B cell (primary cell): ENCODE measurements around the gene CBLN4. TPM values are rescaled to one million over a fixed set of nuclear protein-coding genes. Genes with fewer than 3 reads are reported as not detected.

Source experiments
- ATAC-seq: fragments of 200-7000 bp; cut with Tn5 transposase; one replicate; pipeline ENCODE4 v1.10.0; 2021; ENCODE audit warnings: low read depth, mild to moderate bottlenecking, moderate number of reproducible peaks, moderate library complexity
- CTCF ChIA-PET: fragments of 350-600 bp; sonication (Branson Sonifier 250); formaldehyde crosslinking; loops from one replicate; lab custom pipeline; 2021; ENCODE audit warnings: antibody characterized with exemption, inconsistent platforms; lab: Charles Lee
- POLR2A ChIA-PET: fragments of 350-600 bp; sonication (Branson Sonifier 250); formaldehyde crosslinking; loops from one replicate; lab custom pipeline; 2021; ENCODE audit warnings: antibody characterized with exemption; lab: Charles Lee
- DNase-seq: peaks from one replicate; pipeline ENCODE4 v3.0.0; 2013
- H2AFZ ChIP-seq: 2 replicates; pipeline ENCODE4 v1.6.1; 2012; ENCODE audit warnings: mild to moderate bottlenecking, low read depth, low read length; ENCODE audit not compliant: insufficient read depth, poor library complexity, severe bottlenecking
- H3K27ac ChIP-seq, 2 donors: 1 replicate in 1 of 2; 2 replicates in 1 of 2; pipeline ENCODE4 v1.5.1; 2012 to 2013; ENCODE audit warnings: low read length in 2 of 2, mild to moderate bottlenecking in 2 of 2, moderate library complexity in 1 of 2
- H3K27me3 ChIP-seq, 4 experiments: fragments of 200-600 bp in 1 of 4; sonication (generic) in 1 of 4; replicated peaks in 1 of 4; 1 replicate in 2 of 4; 2 replicates in 2 of 4; pipeline versions ENCODE4 v1.6.1 to v1.7.0; 2013 to 2016; ENCODE audit warnings: low read length in 3 of 4, mild to moderate bottlenecking in 2 of 4, mixed read lengths in 1 of 4, moderate library complexity in 1 of 4; ENCODE audit not compliant: insufficient read depth in 4 of 4, control insufficient read depth in 3 of 4; ENCODE audit errors: control extremely low read depth in 1 of 4
- H3K36me3 ChIP-seq, 2 experiments: replicated peaks in 1 of 2; 1 replicate in 1 of 2; 2 replicates in 1 of 2; pipeline versions ENCODE4 v1.6.1 to v1.7.1; 2013; ENCODE audit warnings: low read length in 1 of 2; ENCODE audit not compliant: insufficient read depth in 2 of 2, control insufficient read depth in 1 of 2; ENCODE audit errors: control extremely low read depth in 1 of 2, extremely low read depth in 1 of 2
- H3K4me1 ChIP-seq, 2 donors: fragments of 200-600 bp in 1 of 2; sonication (generic) in 1 of 2; 1 replicate in 1 of 2; 2 replicates in 1 of 2; pipeline versions ENCODE4 v1.5.1 to v1.6.1; 2013 to 2017; ENCODE audit warnings: low read length in 2 of 2; ENCODE audit not compliant: control insufficient read depth in 2 of 2, insufficient read depth in 2 of 2
- H3K4me2 ChIP-seq: replicated peaks from 2 replicates; pipeline ENCODE3; 2012; ENCODE audit warnings: mild to moderate bottlenecking, low read depth, low read length; ENCODE audit not compliant: poor library complexity, severe bottlenecking
- H3K4me3 ChIP-seq, 5 experiments: fragments of 200-600 bp in 1 of 5; sonication (generic) in 1 of 5; 1 replicate in 3 of 5; 2 replicates in 2 of 5; pipeline versions ENCODE4 v1.5.1 to v1.7.0; 2011 to 2016; ENCODE audit warnings: low read length in 4 of 5, mild to moderate bottlenecking in 4 of 5, low read depth in 2 of 5, control low read depth in 1 of 5, moderate library complexity in 1 of 5; ENCODE audit not compliant: insufficient read depth in 1 of 5; ENCODE audit errors: control extremely low read depth in 1 of 5, extremely low read depth in 1 of 5
- H3K79me2 ChIP-seq: fragments of 200-600 bp; sonication (generic); one replicate; pipeline ENCODE4 v1.6.0; 2016; ENCODE audit warnings: low read length; ENCODE audit not compliant: control insufficient read depth, insufficient read depth
- H3K9ac ChIP-seq: fragments of 200-600 bp; sonication (generic); 2 replicates; pipeline ENCODE4 v1.6.1; 2017; ENCODE audit warnings: mild to moderate bottlenecking, low read length, moderate library complexity
- H3K9me3 ChIP-seq, 3 donors: one replicate each; pipeline versions ENCODE4 v1.6.1 to v1.7.1; 2013; ENCODE audit warnings: low read length in 2 of 3; ENCODE audit not compliant: control insufficient read depth in 2 of 3, insufficient read depth in 1 of 3; ENCODE audit errors: control extremely low read depth in 1 of 3
- H4K20me1 ChIP-seq: 2 replicates; pipeline ENCODE4 v1.6.0; 2012; ENCODE audit warnings: mild to moderate bottlenecking, low read length; ENCODE audit not compliant: insufficient read depth, control insufficient read depth, poor library complexity, severe bottlenecking
- H3K27ac Mint-ChIP-seq: one replicate; pipeline ENCODE4 v1.8.0; 2021; ENCODE audit warnings: mixed read lengths
- H3K27me3 Mint-ChIP-seq: one replicate; pipeline ENCODE4 v1.8.0; 2021; ENCODE audit warnings: mixed read lengths
- H3K4me1 Mint-ChIP-seq: one replicate; pipeline ENCODE4 v1.8.0; 2021; ENCODE audit warnings: mixed read lengths
- H3K4me3 Mint-ChIP-seq: one replicate; pipeline ENCODE4 v1.8.0; 2021; ENCODE audit warnings: mixed read lengths
- H3K9me3 Mint-ChIP-seq: one replicate; pipeline ENCODE4 v1.8.0; 2022; ENCODE audit warnings: mixed read lengths; ENCODE audit not compliant: insufficient read depth
- CTCF ChIP-seq: fragments of 200-600 bp; IDR thresholded peaks from one replicate; pipeline ENCODE4 v1.8.0; 2022; ENCODE audit warnings: antibody characterized with exemption, mild to moderate bottlenecking
- EZH2 ChIP-seq: IDR thresholded peaks from 2 replicates; pipeline ENCODE4 v1.6.1; 2012; ENCODE audit warnings: borderline replicate concordance, low read depth, mild to moderate bottlenecking, moderate library complexity, low read length; ENCODE audit not compliant: insufficient read depth, poor library complexity, severe bottlenecking
- WGBS: methylation state at CpG from one replicate; pipeline ENCODE4 v1.1.5; 2013; ENCODE audit warnings: missing lambda C conversion rate; ENCODE audit not compliant: insufficient coverage; 5-methylcytosine and 5-hydroxymethylcytosine counted together
- intact Hi-C: fragments of 100-400 bp; cut with micrococcal nuclease; formaldehyde crosslinking; loops from one replicate; pipeline ENCODE4 v1.10.0; 2022
- polyA minus RNA-seq: library from RNA; depleted of rRNA, polyadenylated mRNA; stranded (reverse); fragments of >200 nt; gene quantifications from 2 replicates; pipeline ENCODE4 v1.2.3, GENCODE V29; 2012
- polyA plus RNA-seq: library from polyadenylated mRNA; depleted of rRNA; stranded (reverse); fragments of >200 nt; gene quantifications from 2 replicates; pipeline ENCODE4 v1.2.3, GENCODE V29; 2012
- total RNA-seq, 2 donors: library from RNA; stranded (reverse); fragments of 120-200 nt in 1 of 2; gene quantifications; 1 replicate in 1 of 2; 2 replicates in 1 of 2; pipeline versions ENCODE4 v1.2.3 to v1.2.4, GENCODE V29; 2013 to 2022

Gene CBLN4
- total RNA-seq = not detected in 2 replicates
- total RNA-seq (2013) = 0.02 TPM
- not detected in 2 replicates for polyA plus RNA-seq
- not detected in 2 replicates for polyA minus RNA-seq

GRCh38 chr20:56005389-56005715 is at the start of gene CBLN4:
CBLN4 (minus strand) TSS chr20:56005519; CDS start chr20:56004171, 1,348 bp downstream.
- ChIA-PET POLR2A (no interaction called here), CTCF (no interaction called here)
- Mint-ChIP-seq H3K4me1 (no peaks in the 10 kb centered on the region), H3K4me3 (no peak within 1 kb of the TSS), H3K27ac (no peak within 1 kb of the TSS), H3K27me3 (peaks cover 15% of the 10 kb centered on the region), H3K9me3 (peaks cover 3% of the 10 kb centered on the region)
- Histone ChIP-seq H4K20me1 (no peaks in the 10 kb centered on the region), H3K27me3 (peaks cover 0 to 27% (median 0%) of the 10 kb centered on the region in 4 experiments), H3K4me3 (no peak within 1 kb of the TSS), H3K9me3 (peaks cover 0 to 27% (median 0%) of the 10 kb centered on the region in 3 donors), H2AFZ (no peak within 1 kb of the TSS), H3K4me2 (no peak within 1 kb of the TSS), H3K4me1 (no peaks in the 10 kb centered on the region), H3K27ac (no peak within 1 kb of the TSS), H3K36me3 (no peaks in the 10 kb centered on the region), H3K79me2 (no peaks in the 10 kb centered on the region), H3K9ac (no peak within 1 kb of the TSS)
- intact Hi-C loops = no loop called here
- no peak for DNase-seq
- TF ChIP-seq CTCF (no peak), EZH2 (no peak)
- no peak for ATAC-seq
- 22% methylated on average over 20 of the region's 29 CpGs for WGBS

- H3K36me3 ChIP-seq = no peaks in the 10 kb centered on the region
- TF ChIP-seq CTCF = no peak
- TF ChIP-seq EZH2 = no peak
- ATAC-seq = no peak
- no peak overlapping the region for H3K4me2 ChIP-seq
- Mint-ChIP-seq H3K9me3 (peaks cover 15% of the 10 kb centered on the region), H3K4me3 (no peak overlapping the region), H3K27me3 (no peaks in the 10 kb centered on the region), H3K27ac (no peak overlapping the region), H3K4me1 (no peaks in the 10 kb centered on the region)
- intact Hi-C loops = no loop called here
- H3K9ac ChIP-seq = no peak overlapping the region
- no peak for DNase-seq
- no peaks in the 10 kb centered on the region for H3K4me1 ChIP-seq
- H2AFZ ChIP-seq = no peak overlapping the region
- no peak overlapping the region for H3K4me3 ChIP-seq
- H3K79me2 ChIP-seq = no peaks in the 10 kb centered on the region
- no peaks in the 10 kb centered on the region for H3K27me3 ChIP-seq
- H4K20me1 ChIP-seq = no peaks in the 10 kb centered on the region
- ChIA-PET POLR2A (no interaction called here), CTCF (no interaction called here)
- WGBS = 75% methylated on average over 3 of the region's 6 CpGs
- H3K9me3 ChIP-seq = no peaks in the 10 kb centered on the region
- no peak overlapping the region for H3K27ac ChIP-seq
Measured at GRCh38 chr20:56043227-56043626, 37.9 kb upstream of the CBLN4 start.
